IPS-18a (cell line): ENCODE results near the gene MIXL1.

Experiments
- H3K27ac ChIP-seq: one replicate; pipeline ENCODE4 v1.5.1; 2013; ENCODE audit warnings: low read length
- H3K27me3 ChIP-seq: one replicate; pipeline ENCODE4 v1.6.1; 2013; ENCODE audit warnings: mild to moderate bottlenecking, low read length; ENCODE audit not compliant: control insufficient read depth, insufficient read depth
- H3K36me3 ChIP-seq: one replicate; pipeline ENCODE4 v1.6.1; 2013; ENCODE audit warnings: low read depth, low read length; ENCODE audit not compliant: control insufficient read depth
- H3K4me1 ChIP-seq: one replicate; pipeline ENCODE4 v1.6.1; 2013; ENCODE audit warnings: low read depth, low read length; ENCODE audit not compliant: control insufficient read depth
- H3K4me3 ChIP-seq: one replicate; pipeline ENCODE4 v1.5.1; 2013; ENCODE audit warnings: low read length
- H3K9ac ChIP-seq: one replicate; pipeline ENCODE4 v1.6.1; 2013; ENCODE audit warnings: mild to moderate bottlenecking, low read length, moderate library complexity
- H3K9me3 ChIP-seq: one replicate; pipeline ENCODE4 v1.6.1; 2013; ENCODE audit warnings: low read depth, low read length; ENCODE audit not compliant: control insufficient read depth

MIXL1 gene

DNA sequence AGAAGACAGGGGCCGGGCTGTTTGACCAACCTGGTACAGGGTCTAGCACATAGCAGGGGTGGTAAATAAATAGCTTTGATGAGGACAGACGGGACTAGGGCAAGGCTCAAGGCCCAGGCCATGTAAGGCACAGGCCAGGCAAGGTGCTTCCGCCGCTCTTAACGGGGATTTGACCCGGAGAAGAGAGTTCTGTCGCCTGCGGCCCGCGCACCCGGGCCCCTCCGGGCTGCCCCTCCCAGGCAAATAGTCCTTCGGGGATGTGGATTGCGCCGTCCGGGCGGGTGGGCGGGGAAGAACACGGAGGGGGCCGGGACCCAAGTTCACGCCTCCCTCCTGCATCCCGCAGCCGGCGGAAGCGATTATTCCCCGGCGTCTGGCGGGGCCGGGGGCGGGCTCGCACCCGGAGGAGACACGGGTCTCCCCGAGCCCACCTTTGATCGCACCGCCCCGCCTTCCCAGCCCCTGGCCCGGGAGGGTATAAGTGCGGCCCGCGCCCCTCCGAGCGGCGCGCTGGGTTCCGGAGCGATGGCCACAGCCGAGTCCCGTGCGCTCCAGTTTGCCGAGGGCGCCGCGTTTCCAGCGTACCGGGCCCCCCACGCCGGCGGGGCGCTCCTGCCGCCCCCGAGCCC is at the start of gene MIXL1:
Gene MIXL1, plus strand, starts transcription at position 508 of the 629 bp plus-strand sequence. Its CDS starts 18 bp downstream, at position 526.
- H3K4me3 ChIP-seq: peak within 1 kb of the TSS; percentile 65
- peak within 1 kb of the TSS; percentile 6 for H3K9ac ChIP-seq
- H3K36me3 ChIP-seq: no peaks in the 10 kb centered on the region
- H3K9me3 ChIP-seq: no peaks in the 10 kb centered on the region
- H3K27ac ChIP-seq: no peak within 1 kb of the TSS
- peaks cover 10% of the 10 kb centered on the region for H3K4me1 ChIP-seq
- H3K27me3 ChIP-seq: peaks cover 31% of the 10 kb centered on the region

- Histone ChIP-seq H3K4me3 (no peak overlapping the region), H3K9ac (no peak overlapping the region), H3K27ac (no peak overlapping the region), H3K4me1 (no peaks in the 10 kb centered on the region), H3K36me3 (no peaks in the 10 kb centered on the region), H3K27me3 (no peaks in the 10 kb centered on the region), H3K9me3 (no peaks in the 10 kb centered on the region)
These were observed 46.6 kb upstream of the MIXL1 start for GRCh38 chr1:226176870-226177269.

GRCh38 chr1:226181996-226182714 is 41.3 kb upstream of the MIXL1 start:
- Histone ChIP-seq H3K4me3 (no peak overlapping the region), H3K27me3 (no peaks in the 10 kb centered on the region), H3K27ac (no peak overlapping the region), H3K4me1 (peaks cover 4% of the 10 kb centered on the region), H3K36me3 (peaks cover 4% of the 10 kb centered on the region), H3K9me3 (no peaks in the 10 kb centered on the region), H3K9ac (no peak overlapping the region)

DNA sequence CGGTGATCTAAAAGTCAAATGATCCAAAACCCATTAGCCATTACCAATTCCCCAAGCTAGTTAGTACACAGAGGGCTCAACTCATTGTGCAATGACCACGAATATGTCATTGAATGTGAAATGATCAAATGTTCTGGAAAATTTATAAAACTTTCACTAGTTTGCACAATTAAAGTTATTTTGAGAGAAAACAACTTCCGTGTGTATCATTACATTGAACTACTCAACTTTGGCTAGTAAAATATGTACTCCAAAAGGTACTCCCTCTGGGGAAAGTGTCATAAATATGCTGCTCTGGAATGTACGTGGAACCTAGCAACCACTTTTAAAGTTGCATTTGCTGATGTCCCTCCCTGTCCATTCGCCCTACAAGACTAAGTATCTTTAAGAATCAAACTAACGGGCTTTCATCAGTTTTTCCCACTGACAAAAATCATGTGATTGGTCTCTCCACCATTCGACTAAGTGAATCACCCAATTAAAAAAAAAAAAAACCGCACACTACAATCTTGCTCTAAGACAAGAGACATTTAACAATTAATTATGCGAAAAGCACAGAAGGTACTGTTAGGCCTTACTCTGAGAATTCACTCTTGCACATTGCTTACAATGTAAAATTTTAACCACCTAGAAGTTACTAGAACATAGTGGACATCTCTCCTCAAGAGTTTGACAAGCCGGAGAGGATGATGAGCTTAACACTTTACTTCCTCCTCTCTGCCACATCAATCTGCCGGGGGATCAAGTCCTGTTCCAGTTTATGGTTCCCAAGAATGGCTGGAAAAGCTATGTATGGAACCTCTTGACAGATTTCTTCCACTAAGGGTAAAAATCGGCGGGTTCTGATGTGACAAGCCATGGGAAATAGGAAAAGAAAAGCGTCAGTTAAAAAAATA is 38.1 kb upstream of the MIXL1 start:
- Histone ChIP-seq H3K9me3 (no peaks in the 10 kb centered on the region), H3K9ac (peak overlapping the region; percentile 69), H3K4me3 (peak overlapping the region; percentile 90), H3K27ac (no peak overlapping the region), H3K36me3 (peaks cover 4% of the 10 kb centered on the region), H3K27me3 (no peaks in the 10 kb centered on the region), H3K4me1 (peaks cover 4% of the 10 kb centered on the region)

GRCh38 chr1:226186124-226187018 is 37.1 kb upstream of the MIXL1 start, which contains the start of gene ACBD3:
TSS of gene ACBD3 (minus strand) at chr1:226186741. CDS start at chr1:226186675, 66 bp downstream.
- H3K4me1 ChIP-seq: peaks cover 4% of the 10 kb centered on the region
- no peaks in the 10 kb centered on the region for H3K27me3 ChIP-seq
- peaks cover 4% of the 10 kb centered on the region for H3K36me3 ChIP-seq
- H3K9me3 ChIP-seq: no peaks in the 10 kb centered on the region
- H3K4me3 ChIP-seq: peak within 1 kb of the TSS; percentile 90
- peak within 1 kb of the TSS; percentile 69 for H3K9ac ChIP-seq
- H3K27ac ChIP-seq: peak within 1 kb of the TSS; percentile 35

DNA sequence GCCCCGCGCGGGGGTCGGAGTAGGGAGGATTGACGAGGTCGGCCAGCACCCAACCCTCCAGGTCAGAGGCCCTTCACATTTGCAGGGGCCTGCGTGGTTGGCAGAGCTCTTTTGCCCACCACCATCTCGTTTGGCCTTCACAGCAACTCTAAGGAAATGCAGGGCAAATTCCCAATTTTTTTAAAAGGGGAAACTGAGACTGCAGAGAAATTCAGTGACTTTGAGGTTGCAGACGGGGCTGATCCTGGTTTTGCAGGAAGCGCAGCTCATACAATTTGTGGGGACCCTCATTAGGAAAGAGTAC is 36.5 kb upstream of the MIXL1 start:
- peak overlapping the region; percentile 90 for H3K4me3 ChIP-seq
- peaks cover 4% of the 10 kb centered on the region for H3K4me1 ChIP-seq
- H3K9me3 ChIP-seq: no peaks in the 10 kb centered on the region
- H3K36me3 ChIP-seq: peaks cover 4% of the 10 kb centered on the region
- H3K27ac ChIP-seq: peak overlapping the region; percentile 35
- H3K27me3 ChIP-seq: no peaks in the 10 kb centered on the region
- H3K9ac ChIP-seq: peak overlapping the region; percentile 69

DNA sequence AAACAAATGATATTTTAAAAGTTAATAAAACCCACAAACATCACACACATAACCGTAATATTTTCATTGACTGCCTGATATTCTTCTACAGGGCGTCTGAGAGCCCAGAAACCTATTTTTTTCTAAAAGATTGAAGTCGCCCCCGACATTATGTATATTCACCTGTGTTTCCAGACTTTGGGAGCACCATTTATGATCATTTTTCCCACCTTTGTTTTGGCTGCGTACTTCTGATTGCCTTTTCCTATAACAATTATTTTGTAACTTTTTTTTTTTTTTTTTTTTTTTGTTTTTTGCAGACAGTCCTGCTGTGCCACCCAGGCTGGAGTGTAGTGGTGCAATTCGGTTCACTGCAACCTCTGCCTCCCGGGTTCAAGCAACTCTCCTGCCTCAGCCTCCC is 36.1 kb upstream of the MIXL1 start:
- H3K36me3 ChIP-seq: peaks cover 4% of the 10 kb centered on the region
- H3K27me3 ChIP-seq: no peaks in the 10 kb centered on the region
- peaks cover 4% of the 10 kb centered on the region for H3K4me1 ChIP-seq
- no peak overlapping the region for H3K27ac ChIP-seq
- H3K9ac ChIP-seq: peak overlapping the region; percentile 69
- H3K9me3 ChIP-seq: no peaks in the 10 kb centered on the region
- peak overlapping the region; percentile 90 for H3K4me3 ChIP-seq

DNA sequence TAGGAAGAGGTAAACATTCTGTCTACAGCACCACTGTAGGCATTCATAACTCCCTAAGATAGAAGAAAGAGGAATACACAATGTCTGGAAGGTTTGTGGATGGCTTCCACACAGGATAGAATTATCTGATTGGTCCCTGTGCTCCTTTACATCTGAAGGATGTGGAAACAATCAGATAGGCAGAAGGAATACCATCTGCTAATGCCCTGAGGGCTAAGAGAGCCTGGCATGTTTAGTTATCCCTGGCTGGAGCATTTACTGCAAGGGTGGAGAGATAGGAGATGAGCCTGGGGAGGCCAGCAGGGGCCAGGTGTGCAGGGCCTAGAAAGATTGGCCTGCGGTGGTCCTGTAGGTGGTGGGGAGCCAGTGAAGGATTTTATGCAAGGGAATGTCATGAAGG is 28.3 kb upstream of the MIXL1 start:
- Histone ChIP-seq H3K9ac (no peak overlapping the region), H3K4me3 (no peak overlapping the region), H3K9me3 (no peaks in the 10 kb centered on the region), H3K4me1 (no peaks in the 10 kb centered on the region), H3K27ac (no peak overlapping the region), H3K36me3 (no peaks in the 10 kb centered on the region), H3K27me3 (no peaks in the 10 kb centered on the region)

GRCh38 chr1:226199971-226200370 is 23.5 kb upstream of the MIXL1 start:
- H3K36me3 ChIP-seq: no peaks in the 10 kb centered on the region
- no peaks in the 10 kb centered on the region for H3K9me3 ChIP-seq
- no peaks in the 10 kb centered on the region for H3K27me3 ChIP-seq
- no peak overlapping the region for H3K27ac ChIP-seq
- H3K4me3 ChIP-seq: no peak overlapping the region
- H3K4me1 ChIP-seq: peaks cover 3% of the 10 kb centered on the region
- H3K9ac ChIP-seq: no peak overlapping the region

GRCh38 chr1:226201029-226201593 is 22.4 kb upstream of the MIXL1 start:
- no peaks in the 10 kb centered on the region for H3K27me3 ChIP-seq
- H3K9ac ChIP-seq: no peak overlapping the region
- H3K36me3 ChIP-seq: no peaks in the 10 kb centered on the region
- H3K4me1 ChIP-seq: peaks cover 3% of the 10 kb centered on the region
- H3K4me3 ChIP-seq: no peak overlapping the region
- H3K27ac ChIP-seq: no peak overlapping the region
- H3K9me3 ChIP-seq: no peaks in the 10 kb centered on the region
